ENCODE results near the gene CLCN7.

Gene CLCN7

GRCh38 chr16:1458977-1459341 lies 15.9 kb downstream of the CLCN7 start:
- DNase-seq, result no peak

GRCh38 chr16:1458336-1458976 lies 16.4 kb downstream of the CLCN7 start:
- no peak for DNase-seq

- DNase-seq, result no peak
These were observed 17.2 kb downstream of the CLCN7 start for GRCh38 chr16:1457489-1458245.

GRCh38 chr16:1456951-1457350 lies 17.9 kb downstream of the CLCN7 start:
- DNase-seq, result no peak

GRCh38 chr16:1455190-1456171 lies 19.3 kb downstream of the CLCN7 start:
- no peak for DNase-seq

- no peak for DNase-seq
These were observed 20.3 kb downstream of the CLCN7 start for GRCh38 chr16:1454561-1454960.

GRCh38 chr16:1453316-1453715 lies 21.5 kb downstream of the CLCN7 start:
- DNase-seq, result no peak

GRCh38 chr16:1452530-1452929 lies 22.3 kb downstream of the CLCN7 start:
- no peak for DNase-seq

- no peak for DNase-seq
These were observed 23.0 kb downstream of the CLCN7 start for GRCh38 chr16:1451702-1452392.

GRCh38 chr16:1450841-1451240 lies 24.0 kb downstream of the CLCN7 start:
- DNase-seq, result no peak

- DNase-seq, result no peak
These were observed 24.6 kb downstream of the CLCN7 start for GRCh38 chr16:1450218-1450617.

GRCh38 chr16:1449201-1449788 lies 25.5 kb downstream of the CLCN7 start:
- DNase-seq, result no peak

- DNase-seq, result no peak
These were observed 26.2 kb downstream of the CLCN7 start for GRCh38 chr16:1448536-1449116.

- no peak for DNase-seq
These were observed 26.9 kb downstream of the CLCN7 start for GRCh38 chr16:1447965-1448364.

- DNase-seq, result no peak
These were observed 28.3 kb downstream of the CLCN7 start for GRCh38 chr16:1446296-1447080.

- DNase-seq, result no peak
These were observed 29.2 kb downstream of the CLCN7 start for GRCh38 chr16:1445518-1446203.

- no peak for DNase-seq
These were observed 29.9 kb downstream of the CLCN7 start for GRCh38 chr16:1444730-1445517.

- DNase-seq, result no peak
These were observed 30.7 kb downstream of the CLCN7 start, which contains the start of gene CCDC154 for GRCh38 chr16:1443980-1444729. Gene CCDC154 (minus strand): TSS chr16:1444556. CDS start chr16:1444322, 234 bp downstream.

Measured in activated CD8-positive, alpha-beta memory T cell treated with anti-CD3 and anti-CD28 coated beads, Interleukin-2, amount 50 U/mL, for 4 hours (primary cell).